Measurements from ENCODE around the gene EWSR1. TPM values are rescaled to one million over a fixed set of nuclear protein-coding genes. Genes with fewer than 3 reads are reported as not detected.

EWSR1 gene
- total RNA-seq, 1 experiment from 2014 or later: 462 TPM

GRCh38 chr22:29254286-29254660 lies 13.8 kb upstream of the EWSR1 start:
- WGBS (ENCODE audit: extremely low coverage, insufficient read length, low lambda C conversion rate): no CpG with 5 or more reads among the region's 4 CpGs
- Histone ChIP-seq H2AK5ac (ENCODE audit: insufficient read length, low read length) (no peak overlapping the region), H2BK15ac (ENCODE audit: low read depth, low read length) (no peak overlapping the region), H2BK20ac (ENCODE audit: low read depth, low read length, poor library complexity, severe bottlenecking) (no peak overlapping the region), H3K27me3 (ENCODE audit: insufficient read depth, low read length) (no peaks in the 10 kb centered on the region), H4K5ac (ENCODE audit: insufficient read length, low read depth, low read length) (no peak overlapping the region), H4K91ac (ENCODE audit: insufficient read length, low read depth, low read length) (no peak overlapping the region), H3K56ac (ENCODE audit: insufficient read length, low read depth, low read length) (no peak overlapping the region), H3K18ac (ENCODE audit: insufficient read length, low read depth, low read length) (no peak overlapping the region), H4K20me1 (ENCODE audit: control insufficient read depth, insufficient read depth, insufficient read length) (no peaks in the 10 kb centered on the region), H2BK12ac (ENCODE audit: insufficient read length, low read depth, low read length) (no peak overlapping the region), H2BK5ac (ENCODE audit: insufficient read length, low read length) (no peak overlapping the region), H3K9me3 (ENCODE audit: control insufficient read depth, low read depth, low read length) (no peaks in the 10 kb centered on the region), H4K8ac (replicated peaks; ENCODE audit: insufficient read length, low read depth, low read length) (no peak overlapping the region), H3K27ac (ENCODE audit: insufficient read length, low read depth, low read length) (no peak overlapping the region), H3K79me1 (ENCODE audit: insufficient read depth, low read depth, low read length, poor library complexity, severe bottlenecking) (no peaks in the 10 kb centered on the region), H2AFZ (ENCODE audit: low read length) (no peak overlapping the region), H3K14ac (ENCODE audit: insufficient read depth, low read length) (no peak overlapping the region; the same call in 1 of the 2 replicates), H3K79me2 (ENCODE audit: insufficient read depth, low read length) (no peaks in the 10 kb centered on the region), H3K9ac (ENCODE audit: extremely low read depth, insufficient read length, low read length) (no peak overlapping the region), H3K4me2 (ENCODE audit: insufficient read depth, insufficient read length, low read length) (no peak overlapping the region), H3K23me2 (ENCODE audit: insufficient read length, low read depth, low read length, poor library complexity, severe bottlenecking) (no peaks in the 10 kb centered on the region), H3K4me1 (ENCODE audit: insufficient read depth, low read length) (no peaks in the 10 kb centered on the region), H3K23ac (ENCODE audit: insufficient read length, low read depth, low read length) (no peak overlapping the region), H2BK120ac (ENCODE audit: low read depth, low read length, poor library complexity, severe bottlenecking) (no peak overlapping the region), H3T11ph (ENCODE audit: low read length) (no peak overlapping the region), H3K4ac (ENCODE audit: low read depth, low read length) (no peak overlapping the region)
- peaks cover 7% of the 10 kb centered on the region for H3K27me3 Mint-ChIP-seq (ENCODE audit: low read depth)
- no peaks in the 10 kb centered on the region for H3K9me3 Mint-ChIP-seq
- H3K27ac Mint-ChIP-seq: no peak overlapping the region
- no peak overlapping the region for H3K4me3 Mint-ChIP-seq
- peaks cover 0 to 7% of the 10 kb centered on the region in 2 experiments; a peak in 2 of 4 replicates for H3K4me1 Mint-ChIP-seq
- H3K36me3 Mint-ChIP-seq (ENCODE audit: insufficient read depth in 1 of 3, low read depth in 3 of 3): no peaks in the 10 kb centered on the region; a peak in 1 of 7 replicates
- DNase-seq: no peak
- no peak for TF ChIP-seq CTCF (conservative IDR thresholded peaks at IDR 0.05)
